Measurements from ENCODE around the gene TRAF3IP3. TPM values are rescaled to one million over a fixed set of nuclear protein-coding genes. Genes with fewer than 3 reads are reported as not detected.

Gene TRAF3IP3
- total RNA-seq, 1 experiment from 2014 or later, result 0.34 TPM

DNA sequence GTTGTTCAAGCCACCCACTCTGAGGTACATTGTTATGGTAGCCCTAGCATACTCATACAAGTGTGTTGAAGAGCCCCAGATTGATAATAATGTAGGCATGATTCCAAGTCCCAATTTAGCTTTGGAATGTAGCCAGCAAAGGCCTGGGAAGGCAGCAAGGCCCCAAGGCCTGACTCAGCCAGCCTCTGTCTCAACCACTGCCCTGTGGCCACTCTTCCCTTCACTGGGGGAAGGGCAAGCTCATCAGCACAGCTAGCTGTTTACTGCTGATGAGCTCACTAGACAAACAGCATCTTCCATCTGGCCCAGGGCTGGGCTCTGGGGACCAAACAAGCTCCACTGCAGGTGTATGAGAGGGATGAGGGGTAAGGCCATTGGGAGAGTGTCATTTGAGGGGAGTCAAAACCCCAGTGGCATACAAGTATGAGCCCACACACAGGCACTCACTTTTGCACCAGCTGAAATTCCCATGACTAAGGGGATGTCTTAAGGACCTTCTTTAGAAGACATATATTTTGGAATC, 52.3 kb downstream of the TRAF3IP3 start:
- Histone ChIP-seq H3K36me3 (ENCODE audit: control insufficient read depth in 1 of 2, insufficient read depth in 2 of 2, low read length in 2 of 2) (no peaks in the 10 kb centered on the region), H3K9me2 (ENCODE audit: insufficient read depth) (no peaks in the 10 kb centered on the region), H3K4me3 (replicated peaks in 1 of 2; ENCODE audit: low read depth in 1 of 2, low read length in 2 of 2) (no peak overlapping the region), H3K9me3 (ENCODE audit: control insufficient read depth in 1 of 2, insufficient read depth in 1 of 2, low read depth in 1 of 2, low read length in 2 of 2) (no peaks in the 10 kb centered on the region), H3K4me1 (ENCODE audit: control insufficient read depth in 1 of 2, insufficient read depth in 2 of 2, low read length in 2 of 2) (peaks cover 11 to 38% of the 10 kb centered on the region in 2 experiments), H3K27ac (ENCODE audit: low read depth, low read length) (no peak overlapping the region), H3K9ac (ENCODE audit: low read length) (no peak overlapping the region), H3K79me2 (ENCODE audit: insufficient read depth, low read length) (peaks cover 25% of the 10 kb centered on the region; the same call in 1 of the 2 replicates), H3K4me2 (ENCODE audit: low read length) (peak overlapping the region; percentile 98), H3K27me3 (ENCODE audit: insufficient read depth, low read length) (no peaks in the 10 kb centered on the region), H2AFZ (ENCODE audit: low read depth, low read length, poor library complexity, severe bottlenecking) (no peak overlapping the region), H4K20me1 (ENCODE audit: insufficient read depth) (no peaks in the 10 kb centered on the region)
- ChIA-PET CTCF (interaction anchor here (1.3 to 1.6 kb wide), 3 partner anchors 9 to 19 kb away, joined by 4 to 13 read pairs (median 5); partner anchors contain the start of gene UTP25), RAD21 (ENCODE audit: low non-redundant PET in 1 of 2, low total read pairs in 2 of 2, uncharacterized antibody in 2 of 2, unreplicated experiment in 2 of 2) (no interaction called here), POLR2A (interaction anchor here (1.4 kb wide), 1 partner anchor 24 kb away, joined by 5 read pairs; the partner anchor contains the start of gene C1orf74)
- intact Hi-C loops (cut with micrococcal nuclease), result no loop called here
- ATAC-seq, result no peak
- TF ChIP-seq EZH2 (IDR thresholded peaks at IDR 0.05), result no peak
- peak; percentile 31; the same call in 1 of the 2 replicates for TF ChIP-seq POLR2AphosphoS5 (IDR thresholded peaks at IDR 0.05; ENCODE audit: low read depth, low read length)
- TF ChIP-seq RAD21 (IDR thresholded peaks at IDR 0.05; ENCODE audit: low read depth), result peak; percentile 17; the same call in 1 of the 2 replicates
- TF ChIP-seq CEBPB (IDR thresholded peaks at IDR 0.05; ENCODE audit: low read depth), result no peak; the same call in 1 of the 2 replicates
- no peak for TF ChIP-seq SRF (IDR thresholded peaks at IDR 0.05; ENCODE audit: low read depth)
- TF ChIP-seq MAX (IDR thresholded peaks at IDR 0.05), result 0 out of 2 replicates have a peak, but pooled peaks have one; percentile 21
- TF ChIP-seq CBX3 (IDR thresholded peaks at IDR 0.05; ENCODE audit: low read depth), result peak; percentile 76; the same call in 1 of the 2 replicates
- peak; percentile 46; the same call in 1 of the 2 replicates for TF ChIP-seq SP1 (IDR thresholded peaks at IDR 0.05; ENCODE audit: low read depth)
- TF ChIP-seq JUND (IDR thresholded peaks at IDR 0.05), result peak; percentile 31
- BruUV-seq (replicated peaks), result no TSS peak
- no peak for DNase-seq (ENCODE audit: low read depth, low spot score)

GRCh38 chr1:209809611-209810010, 53.8 kb downstream of the TRAF3IP3 start:
- Histone ChIP-seq H3K4me1 (ENCODE audit: control insufficient read depth in 1 of 2, insufficient read depth in 2 of 2, low read length in 2 of 2) (peaks cover 11 to 36% of the 10 kb centered on the region in 2 experiments), H3K9ac (ENCODE audit: low read length) (no peak overlapping the region), H3K79me2 (ENCODE audit: insufficient read depth, low read length) (peaks cover 13% of the 10 kb centered on the region; the same call in 1 of the 2 replicates), H4K20me1 (ENCODE audit: insufficient read depth) (no peaks in the 10 kb centered on the region), H2AFZ (ENCODE audit: low read depth, low read length, poor library complexity, severe bottlenecking) (no peak overlapping the region), H3K4me3 (replicated peaks in 1 of 2; ENCODE audit: low read depth in 1 of 2, low read length in 2 of 2) (no peak overlapping the region), H3K27me3 (ENCODE audit: insufficient read depth, low read length) (no peaks in the 10 kb centered on the region), H3K9me2 (ENCODE audit: insufficient read depth) (no peaks in the 10 kb centered on the region), H3K9me3 (ENCODE audit: control insufficient read depth in 1 of 2, insufficient read depth in 1 of 2, low read depth in 1 of 2, low read length in 2 of 2) (no peaks in the 10 kb centered on the region), H3K27ac (ENCODE audit: low read depth, low read length) (no peak overlapping the region), H3K36me3 (ENCODE audit: control insufficient read depth in 1 of 2, insufficient read depth in 2 of 2, low read length in 2 of 2) (no peaks in the 10 kb centered on the region), H3K4me2 (ENCODE audit: low read length) (no peak overlapping the region)
- ATAC-seq, result no peak
- ChIA-PET RAD21 (ENCODE audit: low non-redundant PET in 1 of 2, low total read pairs in 2 of 2, uncharacterized antibody in 2 of 2, unreplicated experiment in 2 of 2) (no interaction called here), POLR2A (interaction anchor here (1.3 kb wide), 1 partner anchor 18 kb away, joined by 4 read pairs; the partner anchor contains the start of gene UTP25), CTCF (interaction anchor here (2.2 kb wide), 1 partner anchor 14 kb away, joined by 8 read pairs; no protein-coding TSS in a partner anchor)
- no peak for DNase-seq (ENCODE audit: low read depth, low spot score)
- TF ChIP-seq SRF (IDR thresholded peaks at IDR 0.05; ENCODE audit: low read depth), result no peak
- TF ChIP-seq ZNF274 (IDR thresholded peaks at IDR 0.05; ENCODE audit: low read depth, low read length), result no peak
- TF ChIP-seq ZBTB33 (IDR thresholded peaks at IDR 0.05; ENCODE audit: extremely low read depth, insufficient replicate concordance, low read length), result no peak
- TF ChIP-seq POLR2AphosphoS5 (IDR thresholded peaks at IDR 0.05; ENCODE audit: low read depth, low read length), result no peak
- no peak for TF ChIP-seq ZFX (IDR thresholded peaks at IDR 0.05)
- TF ChIP-seq, protein P1, sequence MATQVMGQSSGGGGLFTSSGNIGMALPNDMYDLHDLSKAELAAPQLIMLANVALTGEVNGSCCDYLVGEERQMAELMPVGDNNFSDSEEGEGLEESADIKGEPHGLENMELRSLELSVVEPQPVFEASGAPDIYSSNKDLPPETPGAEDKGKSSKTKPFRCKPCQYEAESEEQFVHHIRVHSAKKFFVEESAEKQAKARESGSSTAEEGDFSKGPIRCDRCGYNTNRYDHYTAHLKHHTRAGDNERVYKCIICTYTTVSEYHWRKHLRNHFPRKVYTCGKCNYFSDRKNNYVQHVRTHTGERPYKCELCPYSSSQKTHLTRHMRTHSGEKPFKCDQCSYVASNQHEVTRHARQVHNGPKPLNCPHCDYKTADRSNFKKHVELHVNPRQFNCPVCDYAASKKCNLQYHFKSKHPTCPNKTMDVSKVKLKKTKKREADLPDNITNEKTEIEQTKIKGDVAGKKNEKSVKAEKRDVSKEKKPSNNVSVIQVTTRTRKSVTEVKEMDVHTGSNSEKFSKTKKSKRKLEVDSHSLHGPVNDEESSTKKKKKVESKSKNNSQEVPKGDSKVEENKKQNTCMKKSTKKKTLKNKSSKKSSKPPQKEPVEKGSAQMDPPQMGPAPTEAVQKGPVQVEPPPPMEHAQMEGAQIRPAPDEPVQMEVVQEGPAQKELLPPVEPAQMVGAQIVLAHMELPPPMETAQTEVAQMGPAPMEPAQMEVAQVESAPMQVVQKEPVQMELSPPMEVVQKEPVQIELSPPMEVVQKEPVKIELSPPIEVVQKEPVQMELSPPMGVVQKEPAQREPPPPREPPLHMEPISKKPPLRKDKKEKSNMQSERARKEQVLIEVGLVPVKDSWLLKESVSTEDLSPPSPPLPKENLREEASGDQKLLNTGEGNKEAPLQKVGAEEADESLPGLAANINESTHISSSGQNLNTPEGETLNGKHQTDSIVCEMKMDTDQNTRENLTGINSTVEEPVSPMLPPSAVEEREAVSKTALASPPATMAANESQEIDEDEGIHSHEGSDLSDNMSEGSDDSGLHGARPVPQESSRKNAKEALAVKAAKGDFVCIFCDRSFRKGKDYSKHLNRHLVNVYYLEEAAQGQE (IDR thresholded peaks at IDR 0.05; ENCODE audit: low read depth), result no peak
- no TSS peak for BruUV-seq (replicated peaks)
- intact Hi-C loops (cut with micrococcal nuclease), result no loop called here
